GM23338 (cell line): Measurements from ENCODE around the gene CADPS2.

Experiments used
- CREB1 ChIP-seq: fragments of 250-450 bp; sonication (Bioruptor Pico); IDR thresholded peaks from 2 replicates; pipeline ENCODE4 v1.5.0; 2020; ENCODE audit warnings: low read depth, mild to moderate bottlenecking, moderate library complexity
- EZH2 ChIP-seq: fragments of 200-600 bp; sonication (generic); IDR thresholded peaks from one replicate; pipeline ENCODE4 v1.8.0; 2017; ENCODE audit warnings: antibody characterized with exemption, mild to moderate bottlenecking, low read depth; ENCODE audit not compliant: unreplicated experiment
- EZH2phosphoT487 ChIP-seq: fragments of 200-600 bp; sonication (generic); IDR thresholded peaks from one replicate; pipeline ENCODE4 v1.8.1; 2018; ENCODE audit warnings: antibody characterized with exemption; ENCODE audit not compliant: unreplicated experiment
- JUNB ChIP-seq: IDR thresholded peaks from one replicate; pipeline ENCODE4 v1.6.1; 2016; ENCODE audit warnings: antibody characterized with exemption; ENCODE audit not compliant: unreplicated experiment
- NANOG ChIP-seq: IDR thresholded peaks from 2 replicates; pipeline ENCODE4 v1.6.1; 2016; ENCODE audit warnings: antibody characterized with exemption, borderline replicate concordance
- POLR2AphosphoS5 ChIP-seq: IDR thresholded peaks from 2 replicates; pipeline ENCODE4 v1.6.1; 2016; ENCODE audit warnings: antibody characterized with exemption, low read depth
- STAT1 ChIP-seq: IDR thresholded peaks from one replicate; pipeline ENCODE4 v1.6.1; 2016; ENCODE audit warnings: antibody characterized with exemption; ENCODE audit not compliant: unreplicated experiment
- TF ChIP-seq, protein P1 (sequence below), 2 experiments: fragments of 200-600 bp in 1 of 2; sonication (generic) in 1 of 2; conservative IDR thresholded peaks; 2 replicates each; pipeline versions ENCODE4 v1.5.1 to v1.6.1; 2016 to 2017; ENCODE audit warnings: antibody characterized with exemption in 2 of 2, low read depth in 2 of 2, mild to moderate bottlenecking in 2 of 2, moderate library complexity in 1 of 2
- TF ChIP-seq, protein P2 (sequence below): IDR thresholded peaks from one replicate; pipeline ENCODE4 v1.6.1; 2018; ENCODE audit warnings: antibody characterized with exemption; ENCODE audit not compliant: unreplicated experiment
- TF ChIP-seq, protein P3 (sequence below): fragments of 250-450 bp; sonication (Bioruptor Pico); IDR thresholded peaks from 2 replicates; pipeline ENCODE4 v1.5.0; 2020; ENCODE audit warnings: mild to moderate bottlenecking, moderate library complexity

DNA sequence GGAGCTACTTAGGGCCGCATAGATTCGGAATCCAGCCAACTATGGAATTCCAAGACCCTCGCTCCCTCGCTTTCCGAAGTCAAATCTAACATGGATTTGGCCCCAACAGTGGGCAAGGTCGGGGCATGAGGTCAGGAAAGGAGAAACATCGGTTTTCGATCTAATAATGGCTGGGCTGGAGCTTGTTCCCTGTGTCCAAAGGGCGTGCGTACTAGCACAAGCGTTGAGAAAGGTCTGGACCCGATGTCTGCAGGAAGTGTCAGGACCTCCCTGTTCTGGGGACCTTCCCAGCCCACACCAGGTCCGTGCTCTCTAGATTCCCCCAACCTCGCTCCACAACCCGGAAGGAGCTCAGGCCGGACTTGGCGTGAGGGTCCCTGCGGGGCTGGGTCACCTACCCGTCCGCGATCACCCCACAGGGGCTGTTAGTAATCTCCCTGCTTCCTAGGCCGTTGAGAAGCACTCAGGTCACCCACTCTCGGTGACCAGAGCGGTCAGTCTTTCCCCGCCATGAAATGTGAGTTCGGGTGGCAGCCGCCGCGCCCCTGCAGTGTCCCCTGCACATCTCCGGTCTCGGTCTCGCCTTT, 586.5 kb downstream of the CADPS2 start:
- TF ChIP-seq, protein P1, sequence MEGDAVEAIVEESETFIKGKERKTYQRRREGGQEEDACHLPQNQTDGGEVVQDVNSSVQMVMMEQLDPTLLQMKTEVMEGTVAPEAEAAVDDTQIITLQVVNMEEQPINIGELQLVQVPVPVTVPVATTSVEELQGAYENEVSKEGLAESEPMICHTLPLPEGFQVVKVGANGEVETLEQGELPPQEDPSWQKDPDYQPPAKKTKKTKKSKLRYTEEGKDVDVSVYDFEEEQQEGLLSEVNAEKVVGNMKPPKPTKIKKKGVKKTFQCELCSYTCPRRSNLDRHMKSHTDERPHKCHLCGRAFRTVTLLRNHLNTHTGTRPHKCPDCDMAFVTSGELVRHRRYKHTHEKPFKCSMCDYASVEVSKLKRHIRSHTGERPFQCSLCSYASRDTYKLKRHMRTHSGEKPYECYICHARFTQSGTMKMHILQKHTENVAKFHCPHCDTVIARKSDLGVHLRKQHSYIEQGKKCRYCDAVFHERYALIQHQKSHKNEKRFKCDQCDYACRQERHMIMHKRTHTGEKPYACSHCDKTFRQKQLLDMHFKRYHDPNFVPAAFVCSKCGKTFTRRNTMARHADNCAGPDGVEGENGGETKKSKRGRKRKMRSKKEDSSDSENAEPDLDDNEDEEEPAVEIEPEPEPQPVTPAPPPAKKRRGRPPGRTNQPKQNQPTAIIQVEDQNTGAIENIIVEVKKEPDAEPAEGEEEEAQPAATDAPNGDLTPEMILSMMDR (conservative IDR thresholded peaks at IDR 0.05; ENCODE audit: low read depth in 2 of 2) = no peak
- TF ChIP-seq, protein P2, sequence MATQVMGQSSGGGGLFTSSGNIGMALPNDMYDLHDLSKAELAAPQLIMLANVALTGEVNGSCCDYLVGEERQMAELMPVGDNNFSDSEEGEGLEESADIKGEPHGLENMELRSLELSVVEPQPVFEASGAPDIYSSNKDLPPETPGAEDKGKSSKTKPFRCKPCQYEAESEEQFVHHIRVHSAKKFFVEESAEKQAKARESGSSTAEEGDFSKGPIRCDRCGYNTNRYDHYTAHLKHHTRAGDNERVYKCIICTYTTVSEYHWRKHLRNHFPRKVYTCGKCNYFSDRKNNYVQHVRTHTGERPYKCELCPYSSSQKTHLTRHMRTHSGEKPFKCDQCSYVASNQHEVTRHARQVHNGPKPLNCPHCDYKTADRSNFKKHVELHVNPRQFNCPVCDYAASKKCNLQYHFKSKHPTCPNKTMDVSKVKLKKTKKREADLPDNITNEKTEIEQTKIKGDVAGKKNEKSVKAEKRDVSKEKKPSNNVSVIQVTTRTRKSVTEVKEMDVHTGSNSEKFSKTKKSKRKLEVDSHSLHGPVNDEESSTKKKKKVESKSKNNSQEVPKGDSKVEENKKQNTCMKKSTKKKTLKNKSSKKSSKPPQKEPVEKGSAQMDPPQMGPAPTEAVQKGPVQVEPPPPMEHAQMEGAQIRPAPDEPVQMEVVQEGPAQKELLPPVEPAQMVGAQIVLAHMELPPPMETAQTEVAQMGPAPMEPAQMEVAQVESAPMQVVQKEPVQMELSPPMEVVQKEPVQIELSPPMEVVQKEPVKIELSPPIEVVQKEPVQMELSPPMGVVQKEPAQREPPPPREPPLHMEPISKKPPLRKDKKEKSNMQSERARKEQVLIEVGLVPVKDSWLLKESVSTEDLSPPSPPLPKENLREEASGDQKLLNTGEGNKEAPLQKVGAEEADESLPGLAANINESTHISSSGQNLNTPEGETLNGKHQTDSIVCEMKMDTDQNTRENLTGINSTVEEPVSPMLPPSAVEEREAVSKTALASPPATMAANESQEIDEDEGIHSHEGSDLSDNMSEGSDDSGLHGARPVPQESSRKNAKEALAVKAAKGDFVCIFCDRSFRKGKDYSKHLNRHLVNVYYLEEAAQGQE = no peak
- TF ChIP-seq EZH2 (peak; percentile 57), POLR2AphosphoS5 (no peak), JUNB (no peak), CREB1 (CRISPR knock-in tag) (no peak), EZH2phosphoT487 (no peak), NANOG (no peak), STAT1 (no peak)
- TF ChIP-seq, protein P3, sequence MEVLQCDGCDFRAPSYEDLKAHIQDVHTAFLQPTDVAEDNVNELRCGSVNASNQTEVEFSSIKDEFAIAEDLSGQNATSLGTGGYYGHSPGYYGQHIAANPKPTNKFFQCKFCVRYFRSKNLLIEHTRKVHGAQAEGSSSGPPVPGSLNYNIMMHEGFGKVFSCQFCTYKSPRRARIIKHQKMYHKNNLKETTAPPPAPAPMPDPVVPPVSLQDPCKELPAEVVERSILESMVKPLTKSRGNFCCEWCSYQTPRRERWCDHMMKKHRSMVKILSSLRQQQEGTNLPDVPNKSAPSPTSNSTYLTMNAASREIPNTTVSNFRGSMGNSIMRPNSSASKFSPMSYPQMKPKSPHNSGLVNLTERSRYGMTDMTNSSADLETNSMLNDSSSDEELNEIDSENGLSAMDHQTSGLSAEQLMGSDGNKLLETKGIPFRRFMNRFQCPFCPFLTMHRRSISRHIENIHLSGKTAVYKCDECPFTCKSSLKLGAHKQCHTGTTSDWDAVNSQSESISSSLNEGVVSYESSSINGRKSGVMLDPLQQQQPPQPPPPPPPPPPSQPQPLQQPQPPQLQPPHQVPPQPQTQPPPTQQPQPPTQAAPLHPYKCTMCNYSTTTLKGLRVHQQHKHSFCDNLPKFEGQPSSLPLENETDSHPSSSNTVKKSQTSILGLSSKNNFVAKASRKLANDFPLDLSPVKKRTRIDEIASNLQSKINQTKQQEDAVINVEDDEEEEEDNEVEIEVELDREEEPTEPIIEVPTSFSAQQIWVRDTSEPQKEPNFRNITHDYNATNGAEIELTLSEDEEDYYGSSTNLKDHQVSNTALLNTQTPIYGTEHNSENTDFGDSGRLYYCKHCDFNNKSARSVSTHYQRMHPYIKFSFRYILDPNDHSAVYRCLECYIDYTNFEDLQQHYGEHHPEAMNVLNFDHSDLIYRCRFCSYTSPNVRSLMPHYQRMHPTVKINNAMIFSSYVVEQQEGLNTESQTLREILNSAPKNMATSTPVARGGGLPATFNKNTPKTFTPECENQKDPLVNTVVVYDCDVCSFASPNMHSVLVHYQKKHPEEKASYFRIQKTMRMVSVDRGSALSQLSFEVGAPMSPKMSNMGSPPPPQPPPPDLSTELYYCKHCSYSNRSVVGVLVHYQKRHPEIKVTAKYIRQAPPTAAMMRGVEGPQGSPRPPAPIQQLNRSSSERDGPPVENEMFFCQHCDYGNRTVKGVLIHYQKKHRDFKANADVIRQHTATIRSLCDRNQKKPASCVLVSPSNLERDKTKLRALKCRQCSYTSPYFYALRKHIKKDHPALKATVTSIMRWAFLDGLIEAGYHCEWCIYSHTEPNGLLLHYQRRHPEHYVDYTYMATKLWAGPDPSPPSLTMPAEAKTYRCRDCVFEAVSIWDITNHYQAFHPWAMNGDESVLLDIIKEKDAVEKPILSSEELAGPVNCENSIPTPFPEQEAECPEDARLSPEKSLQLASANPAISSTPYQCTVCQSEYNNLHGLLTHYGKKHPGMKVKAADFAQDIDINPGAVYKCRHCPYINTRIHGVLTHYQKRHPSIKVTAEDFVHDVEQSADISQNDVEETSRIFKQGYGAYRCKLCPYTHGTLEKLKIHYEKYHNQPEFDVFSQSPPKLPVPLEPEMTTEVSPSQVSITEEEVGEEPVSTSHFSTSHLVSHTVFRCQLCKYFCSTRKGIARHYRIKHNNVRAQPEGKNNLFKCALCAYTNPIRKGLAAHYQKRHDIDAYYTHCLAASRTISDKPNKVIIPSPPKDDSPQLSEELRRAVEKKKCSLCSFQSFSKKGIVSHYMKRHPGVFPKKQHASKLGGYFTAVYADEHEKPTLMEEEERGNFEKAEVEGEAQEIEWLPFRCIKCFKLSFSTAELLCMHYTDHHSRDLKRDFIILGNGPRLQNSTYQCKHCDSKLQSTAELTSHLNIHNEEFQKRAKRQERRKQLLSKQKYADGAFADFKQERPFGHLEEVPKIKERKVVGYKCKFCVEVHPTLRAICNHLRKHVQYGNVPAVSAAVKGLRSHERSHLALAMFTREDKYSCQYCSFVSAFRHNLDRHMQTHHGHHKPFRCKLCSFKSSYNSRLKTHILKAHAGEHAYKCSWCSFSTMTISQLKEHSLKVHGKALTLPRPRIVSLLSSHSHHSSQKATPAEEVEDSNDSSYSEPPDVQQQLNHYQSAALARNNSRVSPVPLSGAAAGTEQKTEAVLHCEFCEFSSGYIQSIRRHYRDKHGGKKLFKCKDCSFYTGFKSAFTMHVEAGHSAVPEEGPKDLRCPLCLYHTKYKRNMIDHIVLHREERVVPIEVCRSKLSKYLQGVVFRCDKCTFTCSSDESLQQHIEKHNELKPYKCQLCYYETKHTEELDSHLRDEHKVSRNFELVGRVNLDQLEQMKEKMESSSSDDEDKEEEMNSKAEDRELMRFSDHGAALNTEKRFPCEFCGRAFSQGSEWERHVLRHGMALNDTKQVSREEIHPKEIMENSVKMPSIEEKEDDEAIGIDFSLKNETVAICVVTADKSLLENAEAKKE (CRISPR knock-in tag) = no peak
